GM23338 (cell line): ENCODE results near the gene GLP1R.

Experiments
- CREB1 ChIP-seq: fragments of 250-450 bp; sonication (Bioruptor Pico); IDR thresholded peaks from 2 replicates; pipeline ENCODE4 v1.5.0; 2020; ENCODE audit warnings: low read depth, mild to moderate bottlenecking, moderate library complexity
- CTCF ChIP-seq, 2 experiments: fragments of 200-600 bp in 1 of 2; sonication (generic) in 1 of 2; conservative IDR thresholded peaks; 2 replicates each; pipeline versions ENCODE4 v1.5.1 to v1.6.1; 2016 to 2017; ENCODE audit warnings: antibody characterized with exemption in 2 of 2, low read depth in 2 of 2, mild to moderate bottlenecking in 2 of 2, moderate library complexity in 1 of 2

GRCh38 chr6:39048481-39049399 lies at the start of gene GLP1R:
- TF ChIP-seq CTCF (conservative IDR thresholded peaks at IDR 0.05; ENCODE audit: low read depth in 2 of 2) (no peak), CREB1 (CRISPR knock-in tag) (no peak)
